Measurements from ENCODE around the gene GP1BA.

DNA sequence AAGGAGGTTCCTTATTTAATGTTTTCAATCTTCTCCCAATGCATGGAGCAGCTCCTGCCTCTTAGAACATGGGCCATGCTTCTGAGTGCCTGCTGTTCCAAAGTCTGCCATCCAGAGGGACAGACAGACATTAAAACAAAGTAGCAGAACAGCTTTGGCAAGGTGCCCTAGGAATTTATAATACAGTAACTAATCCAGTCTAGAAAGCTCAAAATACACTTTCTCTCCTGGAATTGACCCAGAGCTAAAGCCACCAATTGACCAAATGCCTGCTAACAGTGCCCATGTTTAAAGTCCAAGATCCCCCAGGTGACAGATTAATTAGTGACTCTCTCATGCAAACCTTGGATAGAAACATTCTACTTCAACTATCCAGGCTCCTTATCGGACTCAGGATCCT is 18.1 kb upstream of the GP1BA start:
- TF ChIP-seq, protein P1, sequence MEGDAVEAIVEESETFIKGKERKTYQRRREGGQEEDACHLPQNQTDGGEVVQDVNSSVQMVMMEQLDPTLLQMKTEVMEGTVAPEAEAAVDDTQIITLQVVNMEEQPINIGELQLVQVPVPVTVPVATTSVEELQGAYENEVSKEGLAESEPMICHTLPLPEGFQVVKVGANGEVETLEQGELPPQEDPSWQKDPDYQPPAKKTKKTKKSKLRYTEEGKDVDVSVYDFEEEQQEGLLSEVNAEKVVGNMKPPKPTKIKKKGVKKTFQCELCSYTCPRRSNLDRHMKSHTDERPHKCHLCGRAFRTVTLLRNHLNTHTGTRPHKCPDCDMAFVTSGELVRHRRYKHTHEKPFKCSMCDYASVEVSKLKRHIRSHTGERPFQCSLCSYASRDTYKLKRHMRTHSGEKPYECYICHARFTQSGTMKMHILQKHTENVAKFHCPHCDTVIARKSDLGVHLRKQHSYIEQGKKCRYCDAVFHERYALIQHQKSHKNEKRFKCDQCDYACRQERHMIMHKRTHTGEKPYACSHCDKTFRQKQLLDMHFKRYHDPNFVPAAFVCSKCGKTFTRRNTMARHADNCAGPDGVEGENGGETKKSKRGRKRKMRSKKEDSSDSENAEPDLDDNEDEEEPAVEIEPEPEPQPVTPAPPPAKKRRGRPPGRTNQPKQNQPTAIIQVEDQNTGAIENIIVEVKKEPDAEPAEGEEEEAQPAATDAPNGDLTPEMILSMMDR (conservative IDR thresholded peaks at IDR 0.05 in 1 of 2, IDR thresholded peaks at IDR 0.05 in 1 of 2; ENCODE audit: low read depth in 1 of 2, low read length in 2 of 2), result no peak
- TF ChIP-seq EZH2 (IDR thresholded peaks at IDR 0.05; ENCODE audit: low read length, missing control alignments), result no peak
